Kidney capillary endothelial cell (primary cell): Measurements from ENCODE around the gene PDE11A.

Experiments used
- DNase-seq: peaks from one replicate; pipeline ENCODE4 v3.0.0-alpha.2; 2018; ENCODE audit warnings: low spot score

PDE11A gene

DNA sequence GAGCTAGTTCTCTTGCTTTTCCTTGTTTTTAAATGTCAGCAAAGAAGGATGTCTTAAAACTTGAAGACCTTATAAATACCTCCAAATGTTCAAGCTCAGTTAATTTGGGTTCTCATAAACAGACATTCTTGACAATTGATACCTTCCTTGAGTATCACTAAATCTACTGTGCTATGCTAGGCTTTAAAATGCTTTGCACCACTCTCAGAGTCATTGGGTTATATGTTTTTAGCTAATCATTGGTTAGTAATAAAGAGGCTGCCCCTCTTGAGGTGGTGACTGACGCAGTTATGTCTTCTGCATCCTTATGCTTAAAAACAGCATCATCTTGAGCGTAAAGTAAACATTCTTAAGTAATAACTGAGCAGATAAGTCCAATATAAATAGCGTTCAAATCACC lies 404.0 kb downstream of the PDE11A start:
- DNase-seq, result no peak

DNA sequence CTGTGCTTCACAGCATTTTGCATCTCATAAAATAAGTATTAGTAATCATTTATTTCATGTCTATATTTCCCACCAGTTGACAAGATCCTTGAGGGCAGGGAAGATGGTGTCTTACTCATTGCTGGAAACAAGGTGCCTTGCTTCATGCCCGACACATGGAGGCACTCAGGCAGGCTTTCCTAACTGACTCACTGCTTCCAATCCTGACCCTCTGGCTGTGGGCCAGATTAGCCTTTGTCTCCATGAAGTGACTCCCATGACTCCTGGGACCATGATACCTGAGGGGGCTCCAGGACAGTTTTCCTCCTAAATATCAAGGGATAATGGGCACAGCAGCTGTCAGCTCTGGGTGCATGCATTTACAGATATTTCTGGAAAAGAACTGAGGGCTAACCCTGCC lies 405.0 kb downstream of the PDE11A start:
- peak; percentile 12 for DNase-seq

DNA sequence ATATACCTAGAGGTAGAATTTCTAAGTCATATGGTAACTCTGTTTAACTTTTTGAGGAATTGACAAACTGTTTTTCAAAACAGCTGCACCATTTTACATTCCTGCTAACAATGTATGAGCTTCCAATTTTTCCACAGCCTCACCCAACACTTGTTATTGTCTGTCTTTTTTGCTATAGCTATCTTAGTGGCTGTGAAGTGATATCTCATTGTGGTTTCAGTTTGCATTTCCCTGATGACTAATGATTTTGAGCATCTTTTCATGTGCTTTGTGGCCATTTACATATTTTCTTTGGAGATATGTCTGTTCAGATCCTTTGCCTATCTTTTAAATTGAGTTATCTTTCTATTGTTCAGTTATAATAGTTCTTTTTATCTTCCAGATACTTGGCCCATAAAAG lies 406.2 kb downstream of the PDE11A start:
- DNase-seq, result no peak

DNA sequence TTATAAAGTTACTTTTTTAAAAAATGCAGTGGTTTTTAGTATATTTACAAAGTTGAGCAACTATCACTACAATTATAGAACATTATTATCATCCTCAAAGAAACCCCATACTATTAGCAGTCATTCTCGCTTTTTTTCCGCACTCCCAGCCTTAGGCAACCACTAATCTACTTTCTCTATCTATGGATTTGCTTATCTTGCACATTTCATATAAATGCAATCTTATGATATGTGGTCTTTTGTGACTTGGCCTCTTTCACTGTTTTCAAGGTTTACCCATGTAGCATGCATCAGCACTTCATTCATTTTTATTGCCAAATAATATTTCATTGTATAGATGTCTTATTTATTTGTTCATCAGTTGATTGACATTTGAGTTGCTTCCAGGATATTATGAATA lies 406.6 kb downstream of the PDE11A start:
- DNase-seq, result no peak

DNA sequence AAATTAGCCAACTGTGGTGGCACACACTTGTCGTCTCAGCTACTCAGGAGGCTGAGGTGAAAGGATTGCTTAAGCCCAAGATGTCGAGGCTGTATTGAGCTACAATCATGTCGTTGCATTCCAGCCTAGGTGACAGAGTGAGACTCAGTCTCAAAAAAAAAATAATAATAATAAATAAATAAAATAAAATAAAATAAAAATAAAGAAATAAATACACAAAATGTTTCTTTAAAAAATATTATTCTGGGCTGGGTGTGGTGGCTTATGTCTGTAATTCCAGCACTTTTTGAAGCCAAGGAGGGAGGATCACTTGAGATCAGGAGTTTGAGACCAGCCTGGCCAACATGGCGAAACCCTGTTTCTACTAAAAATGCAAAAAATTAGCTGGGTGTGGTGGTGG lies 407.2 kb downstream of the PDE11A start:
- no peak for DNase-seq

DNA sequence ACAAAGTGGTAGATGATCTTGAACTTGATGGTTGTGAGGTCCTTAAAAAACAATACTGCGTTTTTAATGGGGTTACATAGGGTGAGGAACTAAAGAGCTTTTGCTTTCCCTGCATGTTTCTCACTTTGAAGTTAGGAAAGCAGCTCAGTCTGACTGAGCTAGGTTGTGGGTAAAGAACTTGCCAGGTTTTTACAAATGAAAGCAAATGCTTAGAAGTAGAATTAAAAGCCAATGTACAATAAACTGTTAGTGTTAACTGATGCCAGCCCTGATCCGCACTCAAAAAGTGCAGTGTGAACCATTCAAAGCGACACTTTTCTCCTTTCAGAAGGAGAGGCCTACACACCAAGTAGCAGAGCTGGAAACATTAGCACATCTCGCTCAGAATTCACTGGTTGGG lies 409.7 kb downstream of the PDE11A start:
- no peak for DNase-seq

DNA sequence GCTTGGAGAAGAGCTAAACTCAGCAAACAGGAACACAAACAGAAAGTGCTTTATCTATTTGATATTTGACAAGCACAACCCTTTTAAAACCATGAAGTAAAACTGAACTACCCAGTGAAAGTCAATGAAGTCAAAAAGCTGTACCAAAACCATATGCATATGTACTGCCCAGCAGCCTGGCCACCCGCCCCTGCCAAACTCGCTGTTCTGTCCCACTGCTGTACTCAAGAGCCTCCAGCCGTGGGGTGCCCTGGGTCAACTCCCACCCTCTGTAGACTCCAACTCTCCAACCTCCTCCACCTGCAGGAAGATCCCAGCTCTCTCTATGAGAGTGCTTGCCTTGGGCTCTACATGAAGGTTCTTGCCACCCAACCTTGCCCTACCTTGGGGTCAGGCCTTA lies 411.8 kb downstream of the PDE11A start:
- DNase-seq, result no peak

DNA sequence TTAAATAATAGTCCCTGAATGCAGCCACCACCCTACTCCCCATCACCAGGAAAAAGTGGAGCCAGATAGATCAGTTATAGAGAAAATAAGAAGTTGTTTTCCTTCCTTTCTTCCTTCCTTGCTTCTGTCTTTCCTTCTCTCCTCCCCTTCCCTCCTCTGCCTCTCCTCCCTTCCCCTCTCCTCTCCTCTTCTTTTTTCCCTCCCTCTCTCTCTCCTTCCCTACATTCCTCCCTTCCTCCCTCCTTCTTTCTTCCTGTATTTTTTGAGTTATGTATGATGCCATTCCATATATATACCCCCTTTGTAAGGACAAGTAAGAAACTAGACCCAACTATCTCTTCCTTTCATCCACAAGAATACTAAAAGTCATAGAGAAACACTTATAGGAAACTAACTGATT lies 414.3 kb downstream of the PDE11A start:
- no peak for DNase-seq

DNA sequence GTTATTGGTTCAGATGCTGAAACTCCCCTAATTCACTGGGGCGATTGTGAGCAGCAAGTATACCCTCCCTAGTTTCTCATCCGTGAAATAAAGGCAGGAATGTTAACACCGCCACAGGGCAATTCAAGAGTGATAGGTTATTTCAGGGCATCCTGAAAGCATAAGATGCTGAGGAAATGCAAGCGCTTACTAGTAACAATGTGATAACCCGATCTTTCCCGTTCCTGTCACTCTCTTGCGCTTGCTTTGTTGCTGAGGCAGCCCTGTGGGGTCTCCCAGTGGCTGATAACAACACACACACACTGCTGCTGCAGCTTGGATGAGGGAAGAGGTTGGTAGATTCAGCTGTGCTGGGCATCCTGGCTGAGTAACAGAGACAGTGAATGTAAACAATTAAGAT lies 420.7 kb downstream of the PDE11A start:
- no peak for DNase-seq

DNA sequence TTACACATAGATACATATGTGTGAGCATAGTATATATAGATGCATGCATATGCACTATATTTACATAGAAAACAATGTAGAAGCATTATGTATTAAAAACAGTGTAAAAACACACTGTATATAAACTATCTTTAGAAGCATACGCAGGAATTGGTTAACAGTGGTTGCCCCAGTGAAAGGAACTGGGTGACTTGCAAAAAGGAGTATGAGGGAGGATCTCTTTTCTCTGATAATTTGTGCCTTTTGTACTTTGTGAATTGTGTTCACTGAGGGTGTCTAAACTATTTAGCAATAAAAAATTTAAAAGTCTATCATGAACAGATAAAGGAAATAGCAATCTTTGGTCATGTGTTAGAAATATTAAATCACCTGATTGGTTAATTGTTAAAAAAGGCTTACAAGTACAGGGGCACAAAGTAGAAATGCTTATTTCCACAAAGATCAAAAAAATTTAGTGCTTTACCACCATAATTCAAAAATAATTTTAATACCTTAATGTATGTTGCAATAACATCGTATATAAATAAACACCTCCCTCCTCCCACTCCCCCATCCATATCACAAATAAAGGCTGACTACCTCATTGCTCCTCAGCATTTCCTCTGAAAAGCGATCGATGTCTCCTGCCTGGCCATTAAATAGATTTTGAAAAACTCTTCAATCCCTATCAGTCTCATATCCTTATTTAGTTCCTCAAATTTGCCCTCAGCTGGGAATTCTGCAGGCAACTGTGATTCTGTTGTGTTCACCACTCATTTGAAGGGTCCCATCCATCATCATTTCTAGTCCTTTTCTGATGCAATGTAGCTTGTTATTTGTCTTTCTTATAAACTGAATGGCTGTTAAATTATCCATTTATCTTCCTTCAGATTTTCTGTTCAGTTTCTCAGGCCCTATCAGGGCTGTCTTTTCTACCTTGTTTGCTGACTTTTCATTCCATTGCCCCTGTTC lies 422.7 kb downstream of the PDE11A start:
- DNase-seq, result no peak

DNA sequence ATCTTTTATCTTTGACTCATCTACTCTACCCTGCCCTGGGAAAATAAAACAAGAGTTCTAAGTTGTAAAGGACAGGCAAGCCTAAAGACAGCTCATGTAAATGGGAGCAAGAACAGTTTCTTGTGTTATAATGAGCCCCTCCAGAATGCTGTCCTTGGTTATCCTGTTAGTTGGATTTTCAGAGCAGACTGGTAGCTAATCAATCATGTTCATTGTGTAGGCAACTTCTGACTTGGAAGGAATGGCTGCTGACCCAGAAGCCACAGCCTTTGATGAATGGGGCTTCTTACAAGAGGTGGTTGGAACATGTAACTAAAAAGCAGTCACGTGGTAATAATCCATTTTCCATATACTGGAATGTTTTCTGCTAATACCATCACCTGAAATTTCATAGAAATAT lies 425.8 kb downstream of the PDE11A start:
- DNase-seq, result no peak

DNA sequence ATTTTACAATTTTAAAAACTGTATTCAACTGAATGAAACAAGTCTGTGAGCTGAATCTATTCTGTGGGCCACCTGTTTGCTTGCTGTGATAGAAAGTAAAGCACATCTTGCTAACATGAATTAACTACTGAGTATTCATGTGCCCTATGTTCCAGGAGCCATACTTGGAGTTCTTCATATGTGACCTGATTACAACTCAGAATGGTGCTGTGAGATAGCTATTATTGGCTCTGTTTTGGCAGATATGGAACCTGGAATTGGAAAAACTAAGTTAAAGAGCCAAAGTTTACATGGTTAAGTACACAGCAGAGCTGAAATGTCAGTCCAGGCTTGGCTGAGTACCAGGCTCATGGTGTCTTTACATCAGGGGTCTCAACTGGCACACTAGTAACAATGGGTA lies 426.3 kb downstream of the PDE11A start:
- no peak for DNase-seq

DNA sequence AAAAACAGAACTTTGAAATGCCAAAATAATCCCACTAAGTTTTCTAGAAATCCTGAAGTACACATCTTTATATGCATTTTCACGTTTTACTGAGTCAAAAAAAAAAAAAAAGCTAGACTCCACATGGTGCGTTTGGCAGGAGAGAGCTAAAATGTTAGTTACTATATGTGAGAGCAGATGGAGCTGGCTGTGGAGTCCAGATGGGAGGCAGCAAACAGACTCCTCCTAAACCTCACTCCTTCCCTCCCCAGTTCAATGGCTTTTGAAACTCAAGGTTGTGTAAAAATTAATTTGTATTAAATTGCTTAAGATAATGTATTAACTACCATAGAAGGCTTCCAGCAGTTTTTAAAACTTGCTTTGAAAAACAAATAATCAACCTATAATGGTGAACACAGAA lies 431.2 kb downstream of the PDE11A start:
- DNase-seq, result no peak

DNA sequence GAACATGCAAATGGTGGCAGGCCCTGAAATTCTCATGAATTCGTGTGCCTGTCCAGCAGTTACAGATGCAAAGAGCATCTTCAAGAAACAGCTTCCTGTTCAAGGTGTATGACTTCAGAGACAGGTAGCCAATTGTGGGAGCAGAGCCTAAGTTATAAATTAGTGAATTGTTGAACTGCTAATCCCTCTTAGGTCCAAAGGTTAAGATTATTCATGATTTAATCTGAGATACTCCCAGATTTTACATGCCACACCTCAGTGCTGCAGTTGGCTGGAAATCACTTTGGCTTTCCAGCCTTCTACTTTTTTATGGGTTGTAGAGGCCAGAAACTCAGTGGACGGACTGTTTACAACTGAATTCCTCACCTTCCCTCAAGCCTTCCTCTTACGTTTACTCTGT lies 432.2 kb downstream of the PDE11A start:
- DNase-seq, result no peak

DNA sequence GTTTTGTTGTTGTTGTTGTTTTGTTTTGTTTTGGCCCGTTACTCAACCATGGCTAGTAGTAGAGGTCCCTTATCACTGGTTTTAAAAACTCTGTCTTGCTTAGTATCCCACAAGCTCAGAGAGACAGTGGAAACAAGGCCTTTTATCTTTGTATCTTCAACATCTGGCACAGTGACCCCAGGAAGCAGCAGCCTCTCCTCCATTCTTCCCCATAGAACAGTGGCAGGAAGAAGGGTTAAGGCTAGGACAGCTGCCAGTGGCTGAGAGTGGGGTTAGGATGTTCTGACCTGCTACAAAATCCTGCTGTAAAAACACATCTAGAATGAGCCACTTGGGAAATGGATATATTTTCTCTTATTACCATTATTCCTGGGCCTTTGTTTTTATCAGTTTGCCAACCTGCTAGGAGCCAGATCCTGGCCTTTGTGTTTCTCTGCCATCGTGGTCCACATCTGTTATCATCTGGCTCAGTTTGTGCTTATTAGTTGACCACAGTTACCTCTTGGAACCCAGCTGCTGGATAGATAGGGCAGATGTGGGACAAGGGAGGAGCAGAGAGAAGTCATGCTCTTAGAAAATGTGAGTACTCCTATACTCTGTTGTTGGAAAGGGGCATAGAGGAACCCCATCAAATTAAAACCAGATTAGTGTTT lies 433.2 kb downstream of the PDE11A start:
- DNase-seq, result no peak

DNA sequence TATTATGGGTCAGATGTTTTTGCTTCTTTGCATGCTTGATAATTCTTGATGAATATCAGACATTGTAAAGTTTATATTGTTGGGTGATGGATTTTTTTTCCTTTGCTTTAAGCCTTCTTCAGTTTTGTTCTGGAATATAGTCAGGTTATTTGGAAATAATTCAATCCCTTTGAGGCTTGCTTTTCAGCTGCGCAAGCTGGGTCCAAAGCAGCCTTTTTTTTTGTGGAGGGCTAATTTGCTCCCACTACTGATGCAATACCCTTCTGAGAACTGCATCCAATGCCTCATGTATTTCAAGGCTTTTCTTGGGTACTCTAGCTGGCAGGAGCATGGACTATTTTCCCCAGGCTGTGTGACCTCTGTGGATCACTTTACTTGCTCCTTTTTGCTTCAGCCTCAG lies 434.1 kb downstream of the PDE11A start:
- no peak for DNase-seq

DNA sequence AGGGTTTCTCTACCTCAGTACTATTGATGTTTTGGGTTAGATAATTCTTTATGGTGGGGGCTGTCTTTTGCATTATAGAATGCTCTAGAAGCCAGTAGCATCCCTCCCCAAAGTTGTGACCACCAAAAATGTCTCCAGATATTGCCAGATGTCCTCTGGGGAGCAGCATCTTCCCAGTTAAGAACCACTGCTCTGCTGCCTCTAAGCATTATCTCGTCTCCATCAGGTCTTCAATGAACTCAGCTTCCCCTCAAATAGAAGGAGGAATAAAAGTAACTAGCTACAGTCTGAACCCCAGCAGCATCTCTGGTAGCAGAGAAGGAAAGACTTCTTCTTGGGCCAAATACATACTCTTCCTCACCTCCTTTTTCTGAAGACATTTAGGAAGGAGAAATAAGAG lies 435.9 kb downstream of the PDE11A start:
- no peak for DNase-seq

DNA sequence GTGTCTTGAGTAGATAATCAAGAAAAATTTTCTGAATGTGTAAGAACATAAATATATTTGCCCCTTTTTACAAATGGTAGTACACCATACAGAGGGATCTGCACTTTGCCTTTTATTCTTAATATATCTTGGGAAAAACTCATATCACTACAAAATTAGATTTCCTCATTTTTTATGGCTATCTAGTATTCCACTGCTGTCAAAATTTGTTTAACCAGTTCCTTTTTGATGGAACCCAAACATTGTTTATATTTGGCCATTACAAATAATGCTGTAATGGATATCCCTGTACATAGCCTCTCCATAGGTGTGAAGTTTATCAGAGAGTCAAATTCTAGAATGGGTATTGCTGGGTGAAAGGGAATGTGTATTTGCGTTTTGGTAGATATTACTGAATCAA lies 436.9 kb downstream of the PDE11A start:
- DNase-seq, result no peak

DNA sequence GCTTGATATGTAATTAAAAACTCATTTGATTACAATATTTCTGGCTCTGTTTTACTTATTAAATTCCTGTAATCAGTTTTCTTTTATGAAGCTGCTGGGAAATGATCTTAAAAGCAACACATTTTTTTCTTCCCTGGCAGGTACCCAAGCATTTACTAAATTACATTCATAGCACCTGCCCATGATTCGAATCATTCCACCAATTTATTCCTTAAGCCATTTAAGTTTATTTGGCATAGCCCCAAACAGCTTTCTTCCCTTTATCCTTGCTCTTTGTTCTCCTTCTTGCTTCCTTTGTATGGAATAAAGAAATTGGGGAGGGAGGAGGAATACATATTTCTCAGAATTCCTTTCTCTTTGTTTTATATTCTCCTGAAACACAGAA lies 438.7 kb downstream of the PDE11A start:
- DNase-seq, result no peak

DNA sequence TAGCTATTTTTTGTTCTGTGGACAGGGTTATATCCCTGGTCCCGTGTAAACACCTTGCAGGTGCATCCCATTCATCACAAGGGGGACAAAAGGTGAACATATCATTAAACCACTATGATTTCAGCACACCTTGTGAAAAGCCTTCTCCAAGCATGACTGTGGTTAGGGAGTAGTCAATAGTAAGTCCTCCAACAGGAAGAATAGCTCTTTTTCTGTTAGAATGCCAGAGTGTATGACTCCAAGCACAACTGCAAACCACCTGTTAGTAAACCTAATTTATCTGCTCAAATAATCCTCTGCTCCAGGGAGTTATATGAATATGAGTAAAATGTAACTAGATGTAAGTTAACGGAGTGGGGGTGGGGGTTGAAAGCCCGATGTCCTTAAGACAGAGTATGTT lies 439.5 kb downstream of the PDE11A start:
- DNase-seq, result no peak

DNA sequence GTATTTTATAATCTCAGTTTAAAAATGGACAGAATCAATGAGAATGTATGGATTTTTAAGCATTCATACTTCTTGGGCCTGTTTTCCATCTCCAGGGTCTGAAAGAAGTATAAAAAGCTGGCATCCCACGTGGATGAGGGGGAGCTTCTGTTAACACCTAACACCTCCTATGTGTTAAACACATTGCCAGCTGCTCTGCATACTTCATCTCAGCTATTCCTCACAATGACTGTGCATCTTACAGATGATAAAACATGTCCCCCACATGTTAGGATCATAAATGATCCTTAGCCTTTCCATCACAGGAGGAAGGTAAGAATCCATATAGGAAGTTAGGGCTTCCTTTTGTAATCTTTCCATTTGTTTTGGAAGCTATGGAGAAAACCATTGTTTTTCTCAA lies 440.9 kb downstream of the PDE11A start:
- DNase-seq, result no peak

DNA sequence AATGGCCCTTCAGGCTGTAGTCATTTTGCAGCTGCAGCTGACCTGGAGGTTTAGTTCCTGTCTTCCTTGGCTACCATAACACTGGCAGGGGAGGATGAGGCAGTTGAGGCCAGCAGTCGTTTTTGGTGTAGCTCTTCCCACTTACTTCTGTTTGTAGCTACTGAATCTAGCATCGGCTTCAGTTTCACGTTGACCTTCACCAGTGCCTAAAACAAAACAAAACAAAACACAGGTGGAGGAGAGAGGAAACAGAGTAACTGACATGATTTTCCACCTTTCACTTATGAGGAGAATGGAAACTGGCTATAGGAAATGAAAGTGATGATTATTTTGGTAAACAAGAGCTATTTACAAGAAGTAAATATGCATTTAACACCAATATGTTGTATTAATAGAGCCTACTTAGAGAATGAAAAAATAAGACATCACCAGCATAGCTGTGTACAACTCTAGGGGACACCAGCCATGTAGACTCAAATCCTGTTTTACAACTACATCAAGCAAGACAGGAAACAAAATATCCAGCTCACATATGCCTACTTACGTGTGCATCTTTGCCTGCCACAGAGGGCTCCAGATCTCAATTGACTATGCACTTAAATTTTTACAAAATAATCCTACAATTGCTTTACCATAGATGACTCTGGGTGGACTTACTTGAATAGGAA lies 443.1 kb downstream of the PDE11A start:
- DNase-seq, result no peak

DNA sequence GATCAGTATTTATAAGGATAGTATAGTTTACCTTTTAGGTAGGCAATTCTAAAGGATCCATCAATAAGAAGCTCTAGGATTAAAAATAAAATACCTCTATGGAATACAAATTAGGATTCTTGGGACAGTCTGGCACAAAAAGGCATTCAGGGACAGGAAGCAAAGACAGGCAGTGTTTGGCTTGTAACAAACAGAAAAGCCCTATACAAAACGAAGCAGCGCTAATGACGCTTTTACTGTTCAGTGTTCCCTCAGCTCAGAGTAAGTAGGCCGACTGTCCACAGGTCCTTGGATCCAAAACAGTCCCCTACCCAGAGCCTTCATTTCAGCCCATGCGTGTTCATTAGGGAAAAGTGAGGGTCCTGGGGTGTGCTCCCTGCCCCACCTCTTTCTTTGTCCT lies 443.7 kb downstream of the PDE11A start:
- no peak for DNase-seq
